ENCODE measurements around the gene FST.

Gene FST

GRCh38 chr5:53472720-53473510, 7.5 kb upstream of the FST start:
- Histone ChIP-seq H3K9me3 (replicated peaks; ENCODE audit: insufficient read depth, low read length) (no peaks in the 10 kb centered on the region), H4K20me1 (ENCODE audit: insufficient read depth, low read length) (no peaks in the 10 kb centered on the region), H3K36me3 (replicated peaks; ENCODE audit: insufficient read depth, low read length) (no peaks in the 10 kb centered on the region), H3K4me3 (ENCODE audit: low read length) (no peak overlapping the region), H3K9ac (ENCODE audit: low read length) (no peak overlapping the region), H3K9me2 (replicated peaks; ENCODE audit: insufficient read depth, low read length) (no peaks in the 10 kb centered on the region), H3K4me2 (ENCODE audit: low read depth, low read length) (no peak overlapping the region), H3K27me3 (replicated peaks; ENCODE audit: insufficient read depth, low read length) (no peaks in the 10 kb centered on the region), H3K27ac (ENCODE audit: low read length) (no peak overlapping the region), H3K4me1 (ENCODE audit: low read length) (no peaks in the 10 kb centered on the region), H3K79me2 (ENCODE audit: low read length) (no peaks in the 10 kb centered on the region), H2AFZ (ENCODE audit: low read length) (no peak overlapping the region), H3F3A (ENCODE audit: insufficient read depth, low read length) (no peaks in the 10 kb centered on the region)
- DNase-seq, result no peak
- TF ChIP-seq EZH2 (optimal IDR thresholded peaks at IDR 0.05; ENCODE audit: low read depth, low read length), result no peak
- TF ChIP-seq EZH2phosphoT487 (IDR thresholded peaks at IDR 0.05; ENCODE audit: low read length), result no peak
- TF ChIP-seq CTCF (IDR thresholded peaks at IDR 0.05; ENCODE audit: low read length), result no peak

GRCh38 chr5:53473633-53474032, 6.8 kb upstream of the FST start:
- Histone ChIP-seq H3K4me3 (ENCODE audit: low read length) (no peak overlapping the region), H3F3A (ENCODE audit: insufficient read depth, low read length) (no peaks in the 10 kb centered on the region), H3K27ac (ENCODE audit: low read length) (no peak overlapping the region), H3K9me3 (replicated peaks; ENCODE audit: insufficient read depth, low read length) (no peaks in the 10 kb centered on the region), H3K27me3 (replicated peaks; ENCODE audit: insufficient read depth, low read length) (no peaks in the 10 kb centered on the region), H4K20me1 (ENCODE audit: insufficient read depth, low read length) (no peaks in the 10 kb centered on the region), H3K79me2 (ENCODE audit: low read length) (no peaks in the 10 kb centered on the region), H2AFZ (ENCODE audit: low read length) (no peak overlapping the region), H3K9me2 (replicated peaks; ENCODE audit: insufficient read depth, low read length) (no peaks in the 10 kb centered on the region), H3K36me3 (replicated peaks; ENCODE audit: insufficient read depth, low read length) (no peaks in the 10 kb centered on the region), H3K4me2 (ENCODE audit: low read depth, low read length) (no peak overlapping the region), H3K4me1 (ENCODE audit: low read length) (no peaks in the 10 kb centered on the region), H3K9ac (ENCODE audit: low read length) (no peak overlapping the region)
- TF ChIP-seq EZH2phosphoT487 (IDR thresholded peaks at IDR 0.05; ENCODE audit: low read length) (no peak), CTCF (IDR thresholded peaks at IDR 0.05; ENCODE audit: low read length) (no peak), EZH2 (optimal IDR thresholded peaks at IDR 0.05; ENCODE audit: low read depth, low read length) (no peak)
- no peak for DNase-seq

- Histone ChIP-seq H3K4me3 (ENCODE audit: low read length) (no peak overlapping the region), H3K9ac (ENCODE audit: low read length) (no peak overlapping the region), H3K36me3 (replicated peaks; ENCODE audit: insufficient read depth, low read length) (no peaks in the 10 kb centered on the region), H3K79me2 (ENCODE audit: low read length) (no peaks in the 10 kb centered on the region), H4K20me1 (ENCODE audit: insufficient read depth, low read length) (no peaks in the 10 kb centered on the region), H3F3A (ENCODE audit: insufficient read depth, low read length) (peaks cover 5% of the 10 kb centered on the region; the same call in 1 of the 2 replicates), H3K9me2 (replicated peaks; ENCODE audit: insufficient read depth, low read length) (no peaks in the 10 kb centered on the region), H3K9me3 (replicated peaks; ENCODE audit: insufficient read depth, low read length) (no peaks in the 10 kb centered on the region), H3K27ac (ENCODE audit: low read length) (no peak overlapping the region), H2AFZ (ENCODE audit: low read length) (no peak overlapping the region), H3K27me3 (replicated peaks; ENCODE audit: insufficient read depth, low read length) (0 out of 2 replicates have a peak, but pooled peaks cover 4% of the 10 kb centered on the region), H3K4me1 (ENCODE audit: low read length) (no peaks in the 10 kb centered on the region), H3K4me2 (ENCODE audit: low read depth, low read length) (no peak overlapping the region)
- TF ChIP-seq EZH2phosphoT487 (IDR thresholded peaks at IDR 0.05; ENCODE audit: low read length), result no peak
- TF ChIP-seq CTCF (IDR thresholded peaks at IDR 0.05; ENCODE audit: low read length), result no peak
- no peak for TF ChIP-seq EZH2 (optimal IDR thresholded peaks at IDR 0.05; ENCODE audit: low read depth, low read length)
- no peak for DNase-seq
These were observed 5.1 kb upstream of the FST start for GRCh38 chr5:53475320-53475719.
